Brain microvascular endothelial cell (primary cell): ENCODE measurements around the gene SORCS1.

Source experiments
- DNase-seq: peaks from one replicate; pipeline ENCODE4 v3.0.0-alpha.2; 2020
- H3K27ac ChIP-seq: fragments of 250-450 bp; sonication (Bioruptor Pico); 2 replicates; pipeline ENCODE4 v1.5.1; 2020; ENCODE audit warnings: mild to moderate bottlenecking, moderate library complexity
- H3K27me3 ChIP-seq: fragments of 250-450 bp; sonication (Bioruptor Pico); replicated peaks from 2 replicates; pipeline ENCODE4 v1.5.1; 2020; ENCODE audit warnings: mild to moderate bottlenecking
- H3K36me3 ChIP-seq: fragments of 250-450 bp; sonication (Bioruptor Pico); replicated peaks from 2 replicates; pipeline ENCODE4 v1.5.1; 2020; ENCODE audit warnings: mild to moderate bottlenecking
- H3K4me3 ChIP-seq: 2 replicates; pipeline ENCODE4 v1.5.1; 2011; ENCODE audit warnings: low read depth, mild to moderate bottlenecking, control low read depth, low read length, moderate library complexity
- CTCF ChIP-seq: IDR thresholded peaks from 2 replicates; pipeline ENCODE4 v1.5.1; 2011; ENCODE audit warnings: low read depth, mild to moderate bottlenecking, moderate library complexity, low read length, control low read depth, inconsistent platforms; ENCODE audit errors: missing control alignments
- in situ Hi-C: cut with HindIII; loops from 2 replicates; pipeline ENCODE4 v1.10.0; 2017; ENCODE audit warnings: low sequenced_read_pairs, low pct_ligation_motif_present

Gene SORCS1

GRCh38 chr10:107058331-107058730 lies 106.2 kb downstream of the SORCS1 start:
- no peak for TF ChIP-seq CTCF
- Histone ChIP-seq H3K27me3 (no peaks in the 10 kb centered on the region), H3K36me3 (no peaks in the 10 kb centered on the region), H3K4me3 (no peak overlapping the region), H3K27ac (no peak overlapping the region)
- in situ Hi-C loops: no loop called here
- DNase-seq: no peak

GRCh38 chr10:107056182-107056581 lies 108.3 kb downstream of the SORCS1 start:
- Histone ChIP-seq H3K36me3 (no peaks in the 10 kb centered on the region), H3K27ac (no peak overlapping the region), H3K27me3 (no peaks in the 10 kb centered on the region), H3K4me3 (no peak overlapping the region)
- no peak for TF ChIP-seq CTCF
- no peak for DNase-seq
- in situ Hi-C loops: no loop called here

- TF ChIP-seq CTCF: no peak
- Histone ChIP-seq H3K36me3 (no peaks in the 10 kb centered on the region), H3K4me3 (no peak overlapping the region), H3K27ac (no peak overlapping the region), H3K27me3 (no peaks in the 10 kb centered on the region)
- in situ Hi-C loops: no loop called here
- DNase-seq: no peak
Observed at GRCh38 chr10:107054469-107055156, 109.9 kb downstream of the SORCS1 start.

- H3K36me3 ChIP-seq: no peaks in the 10 kb centered on the region
- H3K27ac ChIP-seq: no peak overlapping the region
- H3K27me3 ChIP-seq: no peaks in the 10 kb centered on the region
- DNase-seq: no peak
- TF ChIP-seq CTCF: no peak
- in situ Hi-C loops: no loop called here
- no peak overlapping the region for H3K4me3 ChIP-seq
Observed at GRCh38 chr10:107051769-107052168, 112.7 kb downstream of the SORCS1 start.

GRCh38 chr10:107043461-107043860 lies 121.0 kb downstream of the SORCS1 start:
- Histone ChIP-seq H3K27ac (no peak overlapping the region), H3K36me3 (no peaks in the 10 kb centered on the region), H3K4me3 (no peak overlapping the region), H3K27me3 (no peaks in the 10 kb centered on the region)
- TF ChIP-seq CTCF: no peak
- DNase-seq: no peak
- in situ Hi-C loops: no loop called here
